ENCODE data around the gene HJV. TPM values are rescaled to one million over a fixed set of nuclear protein-coding genes. Genes with fewer than 3 reads are reported as not detected.

The HJV gene
- total and polyA plus RNA-seq, 2 of the 13 experiments (the other 11 are each of a cell fraction or from before 2014, with no cell fraction given) = 0.18 TPM; not detected in 1

DNA sequence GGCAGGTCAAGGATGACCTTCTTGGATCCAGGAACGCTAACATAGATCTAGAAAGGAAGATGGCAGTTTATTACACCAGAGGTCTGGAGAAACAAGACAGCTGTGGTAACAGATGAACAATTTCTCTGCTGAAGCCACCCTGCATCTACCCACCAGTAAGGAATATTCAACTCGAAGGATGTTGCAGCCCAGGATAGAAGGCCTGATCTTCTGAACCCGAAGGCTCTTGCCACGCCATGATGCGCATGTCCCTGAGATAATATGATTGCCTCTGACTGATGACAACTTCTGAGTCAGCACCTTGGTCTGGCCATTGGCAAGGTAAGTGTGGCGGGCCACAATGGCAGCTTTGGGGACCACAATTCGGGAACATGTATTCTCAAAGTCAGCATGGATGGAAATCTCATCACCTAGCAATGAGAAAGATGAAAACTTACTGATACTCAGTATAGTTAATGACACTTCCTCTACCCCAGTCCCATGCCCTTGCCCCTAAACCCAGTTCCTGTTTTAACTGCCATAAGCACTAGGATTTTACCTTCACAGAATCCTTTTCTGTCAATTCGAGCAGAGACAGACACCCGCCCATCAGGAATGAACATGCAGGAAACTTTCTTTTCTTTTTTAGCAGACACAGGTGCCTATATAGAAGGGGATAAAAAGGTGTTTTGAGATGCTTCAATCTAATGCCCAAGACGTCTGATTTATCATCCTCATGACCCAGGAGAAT lies 27.0 kb downstream of the HJV start (continued):
- TF ChIP-seq MED1 (CRISPR knock-in tag; IDR thresholded peaks at IDR 0.05) (no peak), SNAI1 (CRISPR knock-in tag; IDR thresholded peaks at IDR 0.05; ENCODE audit: borderline replicate concordance) (no peak), KLF16 (CRISPR knock-in tag; IDR thresholded peaks at IDR 0.05) (no peak), ZNF260 (CRISPR knock-in tag; IDR thresholded peaks at IDR 0.05; ENCODE audit: borderline replicate concordance, low read depth) (no peak), MTF1 (CRISPR knock-in tag; IDR thresholded peaks at IDR 0.05) (no peak), JDP2 (CRISPR knock-in tag; IDR thresholded peaks at IDR 0.05; ENCODE audit: borderline replicate concordance) (no peak), PATZ1 (CRISPR knock-in tag; IDR thresholded peaks at IDR 0.05) (no peak), ZNF709 (CRISPR knock-in tag; IDR thresholded peaks at IDR 0.05) (no peak), ZFP36 (IDR thresholded peaks at IDR 0.05; ENCODE audit: borderline replicate concordance, low read depth, low read length, partially characterized antibody) (no peak)
- TF ChIP-seq, protein P1, sequence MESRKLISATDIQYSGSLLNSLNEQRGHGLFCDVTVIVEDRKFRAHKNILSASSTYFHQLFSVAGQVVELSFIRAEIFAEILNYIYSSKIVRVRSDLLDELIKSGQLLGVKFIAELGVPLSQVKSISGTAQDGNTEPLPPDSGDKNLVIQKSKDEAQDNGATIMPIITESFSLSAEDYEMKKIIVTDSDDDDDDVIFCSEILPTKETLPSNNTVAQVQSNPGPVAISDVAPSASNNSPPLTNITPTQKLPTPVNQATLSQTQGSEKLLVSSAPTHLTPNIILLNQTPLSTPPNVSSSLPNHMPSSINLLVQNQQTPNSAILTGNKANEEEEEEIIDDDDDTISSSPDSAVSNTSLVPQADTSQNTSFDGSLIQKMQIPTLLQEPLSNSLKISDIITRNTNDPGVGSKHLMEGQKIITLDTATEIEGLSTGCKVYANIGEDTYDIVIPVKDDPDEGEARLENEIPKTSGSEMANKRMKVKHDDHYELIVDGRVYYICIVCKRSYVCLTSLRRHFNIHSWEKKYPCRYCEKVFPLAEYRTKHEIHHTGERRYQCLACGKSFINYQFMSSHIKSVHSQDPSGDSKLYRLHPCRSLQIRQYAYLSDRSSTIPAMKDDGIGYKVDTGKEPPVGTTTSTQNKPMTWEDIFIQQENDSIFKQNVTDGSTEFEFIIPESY (CRISPR knock-in tag; IDR thresholded peaks at IDR 0.05) = no peak
- TF ChIP-seq, protein P2, sequence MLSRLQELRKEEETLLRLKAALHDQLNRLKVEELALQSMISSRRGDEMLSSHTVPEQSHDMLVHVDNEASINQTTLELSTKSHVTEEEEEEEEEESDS (CRISPR knock-in tag; IDR thresholded peaks at IDR 0.05; ENCODE audit: borderline replicate concordance) = no peak
- TF ChIP-seq, protein P3, sequence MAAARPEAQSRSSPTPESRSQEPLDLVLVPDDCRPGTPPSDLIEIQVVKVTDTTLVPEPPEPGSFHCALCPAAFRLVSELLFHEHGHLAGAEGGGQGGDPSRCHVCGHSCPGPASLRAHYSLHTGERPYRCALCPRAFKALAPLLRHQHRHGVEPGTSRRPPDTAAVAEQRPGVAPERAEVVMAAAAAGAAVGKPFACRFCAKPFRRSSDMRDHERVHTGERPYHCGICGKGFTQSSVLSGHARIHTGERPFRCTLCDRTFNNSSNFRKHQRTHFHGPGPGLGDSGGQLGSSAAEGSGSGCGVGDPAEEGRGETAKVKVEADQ (CRISPR knock-in tag; IDR thresholded peaks at IDR 0.05; ENCODE audit: borderline replicate concordance) = no peak
- TF ChIP-seq, protein P4, sequence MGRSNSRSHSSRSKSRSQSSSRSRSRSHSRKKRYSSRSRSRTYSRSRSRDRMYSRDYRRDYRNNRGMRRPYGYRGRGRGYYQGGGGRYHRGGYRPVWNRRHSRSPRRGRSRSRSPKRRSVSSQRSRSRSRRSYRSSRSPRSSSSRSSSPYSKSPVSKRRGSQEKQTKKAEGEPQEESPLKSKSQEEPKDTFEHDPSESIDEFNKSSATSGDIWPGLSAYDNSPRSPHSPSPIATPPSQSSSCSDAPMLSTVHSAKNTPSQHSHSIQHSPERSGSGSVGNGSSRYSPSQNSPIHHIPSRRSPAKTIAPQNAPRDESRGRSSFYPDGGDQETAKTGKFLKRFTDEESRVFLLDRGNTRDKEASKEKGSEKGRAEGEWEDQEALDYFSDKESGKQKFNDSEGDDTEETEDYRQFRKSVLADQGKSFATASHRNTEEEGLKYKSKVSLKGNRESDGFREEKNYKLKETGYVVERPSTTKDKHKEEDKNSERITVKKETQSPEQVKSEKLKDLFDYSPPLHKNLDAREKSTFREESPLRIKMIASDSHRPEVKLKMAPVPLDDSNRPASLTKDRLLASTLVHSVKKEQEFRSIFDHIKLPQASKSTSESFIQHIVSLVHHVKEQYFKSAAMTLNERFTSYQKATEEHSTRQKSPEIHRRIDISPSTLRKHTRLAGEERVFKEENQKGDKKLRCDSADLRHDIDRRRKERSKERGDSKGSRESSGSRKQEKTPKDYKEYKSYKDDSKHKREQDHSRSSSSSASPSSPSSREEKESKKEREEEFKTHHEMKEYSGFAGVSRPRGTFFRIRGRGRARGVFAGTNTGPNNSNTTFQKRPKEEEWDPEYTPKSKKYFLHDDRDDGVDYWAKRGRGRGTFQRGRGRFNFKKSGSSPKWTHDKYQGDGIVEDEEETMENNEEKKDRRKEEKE (IDR thresholded peaks at IDR 0.05) = no peak
- TF ChIP-seq, protein P5, sequence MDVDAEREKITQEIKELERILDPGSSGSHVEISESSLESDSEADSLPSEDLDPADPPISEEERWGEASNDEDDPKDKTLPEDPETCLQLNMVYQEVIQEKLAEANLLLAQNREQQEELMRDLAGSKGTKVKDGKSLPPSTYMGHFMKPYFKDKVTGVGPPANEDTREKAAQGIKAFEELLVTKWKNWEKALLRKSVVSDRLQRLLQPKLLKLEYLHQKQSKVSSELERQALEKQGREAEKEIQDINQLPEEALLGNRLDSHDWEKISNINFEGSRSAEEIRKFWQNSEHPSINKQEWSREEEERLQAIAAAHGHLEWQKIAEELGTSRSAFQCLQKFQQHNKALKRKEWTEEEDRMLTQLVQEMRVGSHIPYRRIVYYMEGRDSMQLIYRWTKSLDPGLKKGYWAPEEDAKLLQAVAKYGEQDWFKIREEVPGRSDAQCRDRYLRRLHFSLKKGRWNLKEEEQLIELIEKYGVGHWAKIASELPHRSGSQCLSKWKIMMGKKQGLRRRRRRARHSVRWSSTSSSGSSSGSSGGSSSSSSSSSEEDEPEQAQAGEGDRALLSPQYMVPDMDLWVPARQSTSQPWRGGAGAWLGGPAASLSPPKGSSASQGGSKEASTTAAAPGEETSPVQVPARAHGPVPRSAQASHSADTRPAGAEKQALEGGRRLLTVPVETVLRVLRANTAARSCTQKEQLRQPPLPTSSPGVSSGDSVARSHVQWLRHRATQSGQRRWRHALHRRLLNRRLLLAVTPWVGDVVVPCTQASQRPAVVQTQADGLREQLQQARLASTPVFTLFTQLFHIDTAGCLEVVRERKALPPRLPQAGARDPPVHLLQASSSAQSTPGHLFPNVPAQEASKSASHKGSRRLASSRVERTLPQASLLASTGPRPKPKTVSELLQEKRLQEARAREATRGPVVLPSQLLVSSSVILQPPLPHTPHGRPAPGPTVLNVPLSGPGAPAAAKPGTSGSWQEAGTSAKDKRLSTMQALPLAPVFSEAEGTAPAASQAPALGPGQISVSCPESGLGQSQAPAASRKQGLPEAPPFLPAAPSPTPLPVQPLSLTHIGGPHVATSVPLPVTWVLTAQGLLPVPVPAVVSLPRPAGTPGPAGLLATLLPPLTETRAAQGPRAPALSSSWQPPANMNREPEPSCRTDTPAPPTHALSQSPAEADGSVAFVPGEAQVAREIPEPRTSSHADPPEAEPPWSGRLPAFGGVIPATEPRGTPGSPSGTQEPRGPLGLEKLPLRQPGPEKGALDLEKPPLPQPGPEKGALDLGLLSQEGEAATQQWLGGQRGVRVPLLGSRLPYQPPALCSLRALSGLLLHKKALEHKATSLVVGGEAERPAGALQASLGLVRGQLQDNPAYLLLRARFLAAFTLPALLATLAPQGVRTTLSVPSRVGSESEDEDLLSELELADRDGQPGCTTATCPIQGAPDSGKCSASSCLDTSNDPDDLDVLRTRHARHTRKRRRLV (CRISPR knock-in tag; IDR thresholded peaks at IDR 0.05) = no peak
